HG03039 (cell line): ENCODE measurements around the gene COL18A1.

Experiments
- ATAC-seq: cut with Tn5 transposase; IDR thresholded peaks from one replicate; pipeline ENCODE4 v1.9.1; 2021; ENCODE audit warnings: mild to moderate bottlenecking, moderate library complexity; ENCODE audit not compliant: unreplicated experiment

The COL18A1 gene

DNA sequence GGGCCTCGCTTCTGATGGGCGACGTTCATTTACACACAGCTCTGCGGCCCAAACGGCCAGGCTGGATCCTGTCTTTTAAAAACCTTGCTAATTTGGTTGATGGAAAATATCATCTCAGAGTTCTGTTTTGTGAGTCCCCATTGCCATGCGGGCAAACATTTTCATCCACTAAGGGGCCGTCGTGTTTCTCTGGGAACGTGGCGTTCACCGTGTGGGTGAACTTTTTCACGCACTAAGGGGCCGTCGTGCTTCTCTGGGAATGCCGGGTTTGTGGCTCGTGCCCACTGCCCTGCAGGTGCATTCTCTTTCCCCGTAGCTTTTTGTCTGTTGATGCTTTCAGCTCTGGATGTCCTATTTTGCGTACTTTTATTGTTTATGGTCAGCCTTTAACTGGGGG lies 6.8 kb downstream of the COL18A1 start:
- no peak for ATAC-seq

DNA sequence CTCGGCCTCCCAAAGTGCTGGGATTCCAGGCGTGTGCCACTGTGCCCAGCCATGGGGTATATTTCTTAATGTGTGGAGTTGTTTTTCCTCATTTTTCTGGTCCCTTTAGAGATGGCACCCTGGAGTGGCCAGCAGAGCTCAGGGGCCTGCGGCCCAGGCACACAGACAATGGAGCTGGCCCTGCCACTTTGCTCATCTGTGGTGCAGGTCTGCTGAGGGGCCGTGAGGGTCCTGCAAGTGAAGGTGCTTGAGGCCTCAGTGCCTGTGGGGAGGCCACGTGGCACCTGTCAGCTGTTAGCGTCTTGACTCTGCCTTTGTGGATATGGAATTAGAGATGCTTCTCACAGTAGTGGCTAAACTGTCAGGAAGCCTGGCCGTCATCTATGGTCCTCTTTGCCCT lies 7.5 kb downstream of the COL18A1 start:
- ATAC-seq: no peak

GRCh38 chr21:45412909-45413611 lies 8.1 kb downstream of the COL18A1 start:
- no peak for ATAC-seq

DNA sequence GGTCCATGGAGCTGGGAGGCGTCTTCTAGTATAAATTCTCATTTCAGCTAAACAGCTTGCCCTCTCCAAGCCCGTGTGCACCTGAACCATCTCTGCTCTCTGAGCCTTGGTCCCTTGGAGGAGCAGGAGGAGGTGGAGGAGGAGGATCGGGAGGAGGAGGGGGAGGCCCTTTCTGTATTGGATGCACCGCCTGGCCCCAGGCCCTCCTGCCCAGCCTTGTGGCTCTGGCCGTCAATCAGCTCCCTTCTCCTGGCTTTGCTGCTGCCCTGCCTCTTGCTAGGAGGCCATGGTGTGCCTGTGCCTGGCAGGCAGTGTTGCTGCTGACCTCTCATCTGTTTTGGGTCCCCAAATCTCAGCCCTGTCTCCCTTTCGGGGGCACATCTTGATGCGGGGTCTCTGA lies 9.0 kb downstream of the COL18A1 start:
- no peak for ATAC-seq

GRCh38 chr21:45414396-45415187 lies 9.6 kb downstream of the COL18A1 start:
- ATAC-seq: no peak

DNA sequence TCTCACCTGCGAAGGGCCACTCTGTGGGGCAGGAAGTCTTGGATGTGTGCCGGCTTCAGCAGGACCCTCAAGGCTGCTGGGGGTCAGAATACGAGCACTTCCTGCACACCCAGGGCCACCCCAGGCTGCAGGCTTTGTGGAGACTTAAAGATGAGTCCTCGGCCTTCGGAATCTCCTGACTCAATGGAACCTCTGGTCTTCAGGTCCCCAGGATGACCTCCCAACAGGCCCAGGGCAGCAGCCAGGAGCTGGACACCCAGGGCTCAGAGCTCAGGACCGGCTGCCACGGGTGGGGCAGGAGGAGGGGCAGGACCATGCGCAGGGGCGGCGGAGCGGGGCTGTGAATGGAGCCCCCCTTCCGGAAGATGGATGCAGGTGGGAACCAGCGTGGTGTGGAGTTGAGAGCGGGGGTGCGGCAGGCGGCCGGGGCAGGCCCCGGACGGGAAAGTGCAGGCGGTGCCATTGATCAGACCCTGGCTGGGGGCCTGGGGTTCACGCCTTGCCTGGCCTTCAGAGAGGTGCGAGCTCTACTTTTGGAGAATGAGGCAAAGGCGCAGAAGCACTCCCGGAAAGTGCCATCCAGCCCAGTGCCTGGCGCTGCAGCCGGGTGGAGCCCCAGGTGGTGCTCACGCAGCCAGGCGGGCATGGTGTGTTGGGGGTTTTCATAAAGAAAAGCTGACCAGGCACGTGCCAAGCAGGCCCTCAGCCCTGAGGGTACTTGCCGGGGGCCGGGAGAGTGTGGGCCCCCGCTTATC lies 10.4 kb downstream of the COL18A1 start:
- no peak for ATAC-seq

DNA sequence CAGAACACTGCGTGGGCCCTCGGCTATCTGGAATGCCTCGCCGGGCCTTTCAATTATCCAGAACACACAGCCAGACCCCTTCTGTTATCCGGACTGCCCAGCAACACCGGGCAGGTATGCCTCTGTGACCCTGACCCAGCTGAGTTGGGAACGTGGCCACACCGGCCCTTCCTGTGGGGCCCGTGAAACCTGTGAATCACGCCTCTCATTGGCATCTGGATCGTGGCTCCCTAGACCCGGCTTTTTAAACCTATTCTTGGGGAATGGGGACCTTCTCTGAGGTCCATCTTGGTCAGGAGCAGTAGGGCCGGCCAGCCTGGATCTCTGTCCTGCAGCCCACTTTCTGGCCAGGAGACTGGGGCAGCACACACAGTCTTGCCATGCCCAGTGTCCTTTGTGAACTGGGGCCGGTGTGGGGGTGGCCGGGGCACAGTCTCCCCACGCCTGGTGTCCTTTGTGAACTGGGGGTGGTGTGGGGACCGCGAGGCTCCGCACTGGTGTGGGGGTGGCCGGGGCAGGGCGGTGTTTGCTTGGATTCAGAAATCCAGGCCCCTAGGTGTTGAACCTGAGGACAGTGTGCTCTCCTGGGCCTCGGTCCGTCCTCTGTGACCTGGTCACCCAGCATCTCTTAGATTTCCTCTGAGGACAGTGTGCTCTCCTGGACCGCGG lies 11.1 kb downstream of the COL18A1 start:
- ATAC-seq: no peak

- ATAC-seq: no peak
These were observed 11.7 kb downstream of the COL18A1 start for GRCh38 chr21:45416620-45417019.

GRCh38 chr21:45417256-45417950 lies 12.4 kb downstream of the COL18A1 start:
- ATAC-seq: no peak

DNA sequence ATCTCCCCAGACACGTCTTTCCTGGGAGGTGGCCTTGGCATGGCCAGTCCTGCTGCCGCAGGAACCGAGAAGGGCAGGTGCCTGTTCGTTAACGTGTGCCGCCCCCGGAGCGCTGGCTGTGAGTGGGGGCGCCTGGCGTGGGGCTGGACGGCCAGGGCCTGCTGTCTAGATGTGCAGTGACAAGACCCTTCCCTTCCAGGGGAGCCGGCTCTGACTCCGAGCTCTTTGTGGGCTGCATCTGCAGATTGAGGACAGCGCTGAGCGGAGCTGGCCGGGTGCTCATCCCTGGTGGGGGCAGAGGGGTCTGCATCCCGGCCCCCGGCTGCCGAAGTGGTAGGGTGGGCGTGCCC lies 13.0 kb downstream of the COL18A1 start:
- no peak for ATAC-seq

DNA sequence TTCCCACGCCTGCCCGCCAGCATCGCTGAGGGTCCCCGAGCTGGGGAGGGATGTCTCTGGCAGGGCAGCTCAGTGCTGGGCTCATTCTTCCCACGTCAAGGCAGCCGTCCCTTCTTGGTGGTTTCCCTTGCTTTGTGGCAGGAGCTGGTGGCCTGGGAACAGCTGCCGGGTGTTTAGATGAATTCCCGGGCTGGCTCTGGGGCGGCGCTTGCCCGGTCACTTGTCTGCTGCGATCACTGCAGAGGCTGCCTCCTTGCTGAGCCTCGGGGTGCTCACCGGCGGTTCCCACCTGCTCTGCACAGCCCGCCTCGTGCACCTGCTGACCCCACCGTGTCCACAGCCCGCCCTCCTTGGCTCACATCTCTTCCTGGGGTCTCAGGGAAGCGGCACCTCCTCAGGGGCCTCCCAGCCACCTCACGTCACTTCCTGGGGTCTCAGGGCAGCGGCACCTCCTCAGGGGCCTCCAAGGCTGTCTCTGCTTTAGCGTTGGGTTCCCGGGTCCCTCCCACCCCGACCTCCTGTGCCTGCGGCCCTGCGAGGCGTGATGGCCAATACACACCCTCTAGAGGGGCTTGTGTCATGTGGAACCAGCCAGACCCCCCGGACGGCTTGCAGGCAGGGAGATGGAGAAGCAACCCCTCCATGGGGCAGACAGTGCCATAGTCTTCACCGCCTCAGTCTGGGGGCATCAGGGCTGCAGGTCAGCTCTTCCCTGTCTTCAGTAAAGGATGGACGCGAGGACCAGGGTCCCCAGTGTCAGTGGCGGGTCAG lies 13.5 kb downstream of the COL18A1 start:
- no peak for ATAC-seq

DNA sequence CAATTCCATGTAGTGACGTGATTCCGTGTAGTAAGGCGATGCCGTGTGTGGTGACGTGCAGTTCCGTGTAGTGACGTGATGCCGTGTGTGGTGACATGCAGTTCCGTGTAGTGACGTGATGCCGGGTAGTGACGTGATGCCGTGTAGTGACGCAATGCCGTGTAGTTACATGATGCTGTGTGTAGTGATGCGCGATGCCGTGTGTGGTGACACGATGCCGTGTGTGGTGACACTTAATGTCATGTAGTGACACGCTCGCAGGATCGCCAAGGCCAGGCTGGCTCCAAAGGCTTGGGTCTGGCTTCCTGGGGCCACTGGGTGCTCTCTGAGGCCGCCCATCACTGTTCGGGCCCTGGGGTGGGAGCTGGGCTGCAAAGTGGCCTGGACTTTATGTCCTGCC lies 14.2 kb downstream of the COL18A1 start:
- ATAC-seq: no peak

- no peak for ATAC-seq
These were observed 15.4 kb downstream of the COL18A1 start for GRCh38 chr21:45420061-45421041.

DNA sequence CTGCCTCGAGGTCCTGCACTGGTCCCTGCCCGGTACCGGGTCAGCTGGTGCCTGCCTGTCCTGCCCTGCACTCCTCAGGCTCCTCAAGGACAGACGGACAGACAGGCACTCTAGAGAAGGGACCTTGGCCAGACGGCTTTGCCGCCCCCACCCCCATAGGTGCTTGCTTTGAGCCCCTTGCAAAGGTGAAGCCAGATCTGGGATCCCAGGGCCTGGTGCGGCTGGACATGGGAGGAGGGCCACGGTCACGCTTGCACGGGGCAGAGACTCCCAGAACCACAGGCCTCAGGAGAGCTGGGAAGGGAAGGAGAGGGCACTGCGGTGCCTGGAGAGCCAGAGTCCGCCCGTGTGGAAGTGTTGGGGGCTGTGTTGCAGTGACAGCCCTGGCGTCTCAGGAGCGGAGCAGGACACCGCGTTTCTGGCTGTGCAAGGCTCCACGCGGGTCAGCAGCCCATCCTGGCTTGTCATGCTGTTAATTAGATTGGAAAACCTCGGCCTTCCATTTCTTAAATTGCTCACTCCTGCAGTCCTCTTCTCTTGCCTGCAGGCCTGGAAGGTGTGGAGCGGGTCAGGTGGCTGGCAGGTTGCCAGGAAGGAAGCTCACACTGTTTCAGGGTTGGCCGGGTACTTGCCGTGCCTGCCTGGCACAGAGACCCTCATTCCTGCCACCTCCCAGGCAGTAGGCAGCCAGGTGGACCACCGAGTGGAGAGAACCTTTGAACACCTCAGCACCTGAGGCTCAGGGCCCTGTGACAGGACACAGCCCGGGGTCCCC lies 16.3 kb downstream of the COL18A1 start:
- ATAC-seq: no peak

- no peak for ATAC-seq
These were observed 17.1 kb downstream of the COL18A1 start for GRCh38 chr21:45421846-45422775.

DNA sequence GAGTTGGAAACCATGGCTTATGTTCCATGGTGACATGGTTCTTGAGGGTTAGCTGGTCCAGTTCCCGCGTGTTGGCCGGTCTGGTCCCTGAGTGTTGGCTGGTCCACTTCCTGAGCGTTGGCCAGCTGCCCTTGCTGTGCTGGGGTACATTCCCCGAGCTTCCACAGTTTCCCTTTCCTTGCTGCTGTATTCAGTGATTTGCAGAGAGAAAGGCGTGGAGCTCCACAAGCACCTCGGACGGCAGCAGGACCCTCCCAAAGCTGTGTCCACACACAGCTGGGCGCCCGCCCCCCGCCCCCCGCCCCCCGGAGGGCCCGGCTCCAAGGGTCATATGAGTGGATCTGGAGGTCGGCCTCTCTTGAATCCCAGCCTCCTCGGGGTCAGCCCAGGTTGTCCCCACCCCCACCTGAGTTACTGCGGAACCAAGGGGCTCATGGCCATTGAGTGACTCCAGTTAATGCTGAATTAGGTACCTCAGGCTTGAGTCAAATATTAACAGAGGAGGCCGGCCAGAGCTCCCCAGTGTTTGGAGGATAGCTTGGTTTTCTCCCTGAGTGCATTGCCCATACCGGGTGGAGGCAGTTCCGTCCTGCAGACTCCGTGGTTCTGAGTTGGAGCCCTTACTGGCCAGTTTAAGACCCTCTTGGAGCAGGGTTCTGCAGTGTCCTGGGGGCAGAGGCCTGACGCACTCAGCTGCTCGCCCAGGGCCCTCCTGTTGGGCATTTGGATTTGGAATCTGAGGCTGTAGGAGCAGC lies 18.4 kb downstream of the COL18A1 start:
- ATAC-seq: no peak
